HL-60/S4 treated with phorbol 12-myristate 13-acetate at 8.2 ng/mL for 4 days and 3 days (cell line): ENCODE data around the gene WNT2.

Experiments
- in situ Hi-C: fragments of 300-500 bp; cut with MboI; formaldehyde crosslinking; loops from 2 replicates; pipeline ENCODE4 v1.15.0; 2022; ENCODE audit warnings: low sequenced_read_pairs

The WNT2 gene

GRCh38 chr7:117322741-117323304, at the start of gene WNT2:
Gene WNT2 (minus strand): TSS chr7:117323058. CDS start chr7:117322989, 69 bp downstream.
- in situ Hi-C loops, result no loop called here

- in situ Hi-C loops, result no loop called here
These were observed 49.2 kb upstream of the WNT2 start for GRCh38 chr7:117372073-117372472.

GRCh38 chr7:117364339-117365080, 41.7 kb upstream of the WNT2 start:
- in situ Hi-C loops, result no loop called here

- in situ Hi-C loops, result no loop called here
These were observed 39.5 kb upstream of the WNT2 start for GRCh38 chr7:117362294-117362888.

GRCh38 chr7:117350027-117350426, 27.2 kb upstream of the WNT2 start:
- in situ Hi-C loops, result no loop called here

- in situ Hi-C loops, result no loop called here
These were observed 26.7 kb upstream of the WNT2 start for GRCh38 chr7:117349570-117349969.

- in situ Hi-C loops, result no loop called here
These were observed 25.3 kb upstream of the WNT2 start for GRCh38 chr7:117347962-117348672.

GRCh38 chr7:117347480-117347879, 24.6 kb upstream of the WNT2 start:
- in situ Hi-C loops, result no loop called here

GRCh38 chr7:117346161-117346560, 23.3 kb upstream of the WNT2 start:
- in situ Hi-C loops, result no loop called here

GRCh38 chr7:117338020-117338419, 15.2 kb upstream of the WNT2 start:
- in situ Hi-C loops, result no loop called here

GRCh38 chr7:117333168-117333567, 10.3 kb upstream of the WNT2 start:
- in situ Hi-C loops, result no loop called here

- in situ Hi-C loops, result no loop called here
These were observed 9.2 kb upstream of the WNT2 start for GRCh38 chr7:117332031-117332430.

- in situ Hi-C loops, result no loop called here
These were observed 3.0 kb upstream of the WNT2 start for GRCh38 chr7:117325836-117326235.

GRCh38 chr7:117324960-117325359, 2.1 kb upstream of the WNT2 start:
- in situ Hi-C loops, result no loop called here

GRCh38 chr7:117323851-117324711, 1.2 kb upstream of the WNT2 start:
- in situ Hi-C loops, result no loop called here

GRCh38 chr7:117323305-117323850, 520 bp upstream of the WNT2 start:
- in situ Hi-C loops, result no loop called here

GRCh38 chr7:117320523-117320922, 2.3 kb downstream of the WNT2 start:
- in situ Hi-C loops, result no loop called here

GRCh38 chr7:117319181-117319580, 3.7 kb downstream of the WNT2 start:
- in situ Hi-C loops, result no loop called here

GRCh38 chr7:117313582-117313981, 9.3 kb downstream of the WNT2 start:
- in situ Hi-C loops, result no loop called here
